IMR-90 (cell line): ENCODE data around the gene HINT3. TPM values are rescaled to one million over a fixed set of nuclear protein-coding genes. Genes with fewer than 3 reads are reported as not detected.

Experiments used
- ATAC-seq: fragments of 200-7000 bp; cut with Tn5 transposase; 2 replicates; pipeline ENCODE4 v1.9.1; 2020; ENCODE audit warnings: low read depth, mild to moderate bottlenecking, moderate library complexity
- BruUV-seq: library from RNA; stranded (reverse); fragments of 400-500 nt; replicated peaks from 2 replicates; lab custom pipeline; 2021; lab: Mats Ljungman, UMichigan
- CTCF ChIA-PET: fragments of 300-600 bp; formaldehyde crosslinking; extraction: SDS; loops from one replicate; lab custom pipeline; 2021; ENCODE audit warnings: antibody characterized with exemption; lab: Yijun Ruan, JAX
- POLR2A ChIA-PET: fragments of 300-600 bp; sonication (Branson Sonifier 250); formaldehyde crosslinking; loops from one replicate; lab custom pipeline; 2022; ENCODE audit warnings: antibody characterized with exemption; ENCODE audit not compliant: unreplicated experiment; lab: Charles Lee
- DNase-seq: peaks from one replicate; pipeline ENCODE4 v3.0.0; 2013
- H2AFZ ChIP-seq: replicated peaks from 2 replicates; pipeline ENCODE3; 2013; ENCODE audit warnings: low read length, mild to moderate bottlenecking; ENCODE audit not compliant: poor library complexity
- H2AK5ac ChIP-seq: 2 replicates; pipeline ENCODE4 v1.6.1; 2013; ENCODE audit warnings: low read depth, low read length, inconsistent platforms
- H2AK9ac ChIP-seq: replicated peaks from 2 replicates; pipeline ENCODE3; 2013; ENCODE audit warnings: mild to moderate bottlenecking, low read depth, low read length, moderate library complexity; ENCODE audit not compliant: poor library complexity
- H2BK120ac ChIP-seq: 2 replicates; pipeline ENCODE4 v1.6.1; 2013; ENCODE audit warnings: low read depth, low read length, inconsistent platforms
- H2BK15ac ChIP-seq: 3 replicates; pipeline ENCODE4 v1.6.1; 2013; ENCODE audit warnings: low read depth, low read length, inconsistent platforms
- H2BK20ac ChIP-seq: 2 replicates; pipeline ENCODE4 v1.6.1; 2013; ENCODE audit warnings: low read depth, mild to moderate bottlenecking, inconsistent platforms, low read length, moderate library complexity
- H2BK5ac ChIP-seq: 2 replicates; pipeline ENCODE4 v1.6.1; 2013; ENCODE audit warnings: mild to moderate bottlenecking, low read depth, low read length, inconsistent platforms; ENCODE audit not compliant: poor library complexity, severe bottlenecking
- H3K14ac ChIP-seq: replicated peaks from 2 replicates; pipeline ENCODE4 v1.6.1; 2013; ENCODE audit warnings: low read depth, low read length, inconsistent platforms
- H3K18ac ChIP-seq: 2 replicates; pipeline ENCODE4 v1.6.1; 2013; ENCODE audit warnings: low read depth, low read length, control low read depth
- H3K23ac ChIP-seq: 2 replicates; pipeline ENCODE4 v1.6.1; 2013; ENCODE audit warnings: low read depth, low read length, inconsistent platforms
- H3K27ac ChIP-seq: 2 replicates; pipeline ENCODE4 v1.5.1; 2013; ENCODE audit warnings: mild to moderate bottlenecking, control low read depth, low read length; ENCODE audit not compliant: insufficient read depth
- H3K27me3 ChIP-seq: 2 replicates; pipeline ENCODE4 v1.6.1; 2013; ENCODE audit warnings: low read length; ENCODE audit not compliant: control insufficient read depth, insufficient read depth
- H3K36me3 ChIP-seq: 2 replicates; pipeline ENCODE4 v1.6.1; 2013; ENCODE audit warnings: low read length, mixed read lengths; ENCODE audit not compliant: control insufficient read depth, insufficient read depth
- H3K4ac ChIP-seq: 2 replicates; pipeline ENCODE4 v1.6.1; 2013; ENCODE audit warnings: low read depth, low read length, inconsistent platforms
- H3K4me1 ChIP-seq: 2 replicates; pipeline ENCODE4 v1.6.1; 2013; ENCODE audit warnings: low read length, mixed read lengths; ENCODE audit not compliant: control insufficient read depth, insufficient read depth
- H3K4me2 ChIP-seq: 2 replicates; pipeline ENCODE4 v1.6.1; 2013; ENCODE audit warnings: low read depth, mild to moderate bottlenecking, control low read depth, low read length, moderate library complexity
- H3K4me3 ChIP-seq: 2 replicates; pipeline ENCODE4 v1.5.1; 2013; ENCODE audit warnings: low read depth, mild to moderate bottlenecking, control low read depth, low read length, moderate library complexity; ENCODE audit not compliant: insufficient read depth
- H3K56ac ChIP-seq: 2 replicates; pipeline ENCODE4 v1.6.1; 2013; ENCODE audit warnings: low read length, inconsistent platforms; ENCODE audit not compliant: insufficient read depth; ENCODE audit errors: extremely low read depth
- H3K79me1 ChIP-seq, 2 experiments: 2 replicates each; pipeline ENCODE4 v1.6.1; 2013; ENCODE audit warnings: low read length in 2 of 2, inconsistent platforms in 1 of 2, low read depth in 1 of 2
- H3K9ac ChIP-seq: 2 replicates; pipeline ENCODE4 v1.6.1; 2013; ENCODE audit warnings: low read depth, low read length, control low read depth
- H3K9me1 ChIP-seq: 2 replicates; pipeline ENCODE4 v1.6.1; 2013; ENCODE audit warnings: low read length, inconsistent platforms; ENCODE audit not compliant: insufficient read depth
- H3K9me3 ChIP-seq: 2 replicates; pipeline ENCODE4 v1.6.1; 2013; ENCODE audit warnings: low read length; ENCODE audit not compliant: control insufficient read depth, insufficient read depth
- H4K20me1 ChIP-seq: 2 replicates; pipeline ENCODE4 v1.6.1; 2013; ENCODE audit warnings: low read length, inconsistent platforms; ENCODE audit not compliant: insufficient read depth
- H4K5ac ChIP-seq: 2 replicates; pipeline ENCODE4 v1.6.1; 2013; ENCODE audit warnings: mild to moderate bottlenecking, low read depth, low read length, control low read depth
- H4K8ac ChIP-seq, 2 experiments: 2 replicates each; pipeline ENCODE4 v1.6.1; 2013; ENCODE audit warnings: low read depth in 2 of 2, low read length in 2 of 2, control low read depth in 1 of 2, inconsistent platforms in 1 of 2
- H4K91ac ChIP-seq: 2 replicates; pipeline ENCODE4 v1.6.1; 2013; ENCODE audit warnings: low read depth, low read length, inconsistent platforms; ENCODE audit not compliant: insufficient read depth
- BHLHE40 ChIP-seq: fragments of 150-350 bp; IDR thresholded peaks from 2 replicates; pipeline ENCODE4 v1.6.1; 2016; ENCODE audit warnings: mild to moderate bottlenecking, low read depth, low read length
- CEBPB ChIP-seq: IDR thresholded peaks from 2 replicates; pipeline ENCODE4 v1.6.1; 2012; ENCODE audit warnings: low read depth, low read length, improper control_type of control experiment
- CHD1 ChIP-seq: IDR thresholded peaks from 2 replicates; pipeline ENCODE4 v1.6.1; 2012; ENCODE audit warnings: low read depth, low read length, improper control_type of control experiment
- CTCF ChIP-seq: conservative IDR thresholded peaks from 2 replicates; pipeline ENCODE4 v1.5.1; 2012; ENCODE audit warnings: mild to moderate bottlenecking, low read depth, low read length, improper control_type of control experiment
- MAFK ChIP-seq: IDR thresholded peaks from 2 replicates; pipeline ENCODE4 v1.6.1; 2012; ENCODE audit warnings: low read depth, low read length, improper control_type of control experiment
- MAZ ChIP-seq: IDR thresholded peaks from 2 replicates; pipeline ENCODE4 v1.6.1; 2012; ENCODE audit warnings: low read depth, mild to moderate bottlenecking, low read length, improper control_type of control experiment, moderate library complexity, borderline replicate concordance
- MXI1 ChIP-seq: IDR thresholded peaks from 2 replicates; pipeline ENCODE4 v1.6.1; 2012; ENCODE audit warnings: low read depth, mild to moderate bottlenecking, low read length, moderate library complexity, borderline replicate concordance
- NFE2L2 ChIP-seq: fragments of 150-350 bp; IDR thresholded peaks from 2 replicates; pipeline ENCODE4 v1.6.1; 2016; ENCODE audit warnings: low read depth, mild to moderate bottlenecking, low read length
- RAD21 ChIP-seq: IDR thresholded peaks from 2 replicates; pipeline ENCODE4 v1.6.1; 2012; ENCODE audit warnings: low read length, improper control_type of control experiment
- RCOR1 ChIP-seq: IDR thresholded peaks from 2 replicates; pipeline ENCODE4 v1.6.1; 2012; ENCODE audit warnings: mild to moderate bottlenecking, low read length, improper control_type of control experiment; ENCODE audit not compliant: insufficient replicate concordance
- RFX5 ChIP-seq: IDR thresholded peaks from 2 replicates; pipeline ENCODE4 v1.8.0; 2012; ENCODE audit warnings: low read depth, mild to moderate bottlenecking, low read length, moderate library complexity
- USF2 ChIP-seq: fragments of 150-350 bp; IDR thresholded peaks from 2 replicates; pipeline ENCODE4 v1.6.1; 2017; ENCODE audit warnings: mild to moderate bottlenecking, antibody characterized with exemption, low read length, low read depth
- WGBS, 2 experiments: methylation state at CpG; one replicate each; pipeline versions ENCODE4 v1.1.5 to v1.1.7; 2013; ENCODE audit warnings: missing lambda C conversion rate in 2 of 2; ENCODE audit not compliant: insufficient read length in 1 of 2; ENCODE audit errors: extremely low coverage in 2 of 2; 5-methylcytosine and 5-hydroxymethylcytosine counted together
- dilution Hi-C: fragments of 300-500 bp; cut with HindIII; formaldehyde crosslinking; loops from one replicate; pipeline ENCODE4 v1.14.3; 2018; ENCODE audit warnings: low sequenced_read_pairs; ENCODE audit not compliant: unreplicated experiment
- in situ Hi-C: fragments of 300-500 bp; cut with MboI; formaldehyde crosslinking; loops from 3 replicates; pipeline ENCODE4 v1.14.3; 2019; ENCODE audit warnings: low sequenced_read_pairs, inconsistent platforms, mixed read lengths
- intact Hi-C: fragments of 100-400 bp; cut with micrococcal nuclease; formaldehyde crosslinking; loops from 2 replicates; pipeline ENCODE4 v1.10.0; 2022
- polyA plus RNA-seq, 3 experiments: library from polyadenylated mRNA; depleted of rRNA; stranded (reverse); fragments of >200 nt; gene quantifications; 2 replicates each; pipeline ENCODE4 v1.2.3, GENCODE V29; 2012; ENCODE audit warnings: low replicate concordance in 1 of 3
- total RNA-seq: library from RNA; depleted of rRNA; stranded (reverse); fragments of >200 nt; gene quantifications from 2 replicates; pipeline ENCODE4 v1.2.3, GENCODE V29; 2012

Gene HINT3
- total and polyA plus RNA-seq, 2 of the 4 experiments (the other 2 are of a cell fraction) = 3.4 to 6.5 TPM

- Histone ChIP-seq H3K4ac (no peak overlapping the region), H3K4me1 (no peaks in the 10 kb centered on the region), H2BK5ac (no peak overlapping the region), H3K4me2 (no peak overlapping the region), H2AK9ac (no peak overlapping the region), H2BK20ac (no peak overlapping the region), H3K9ac (no peak overlapping the region), H4K20me1 (0 out of 2 replicates have a peak, but pooled peaks cover 2% of the 10 kb centered on the region), H2BK120ac (no peak overlapping the region), H3K18ac (no peak overlapping the region), H2AK5ac (no peak overlapping the region), H2BK15ac (no peak overlapping the region), H3K23ac (no peak overlapping the region), H3K4me3 (no peak overlapping the region), H3K9me3 (no peaks in the 10 kb centered on the region), H3K14ac (no peak overlapping the region), H3K27ac (no peak overlapping the region), H3K27me3 (no peaks in the 10 kb centered on the region), H4K5ac (no peak overlapping the region), H3K79me1 (peaks cover 13 to 30% of the 10 kb centered on the region in 2 experiments; a peak in 3 of 4 replicates), H4K8ac (no peak overlapping the region), H3K9me1 (no peaks in the 10 kb centered on the region), H3K56ac (no peak overlapping the region), H3K36me3 (no peaks in the 10 kb centered on the region), H4K91ac (no peak overlapping the region), H2AFZ (no peak overlapping the region)
- WGBS, 2 experiments = no CpG with 5 or more reads among the region's 1 CpG
- no peak for DNase-seq
- no TSS peak for BruUV-seq
- TF ChIP-seq RAD21 (no peak), CEBPB (no peak), NFE2L2 (no peak), MXI1 (no peak), CTCF (no peak), CHD1 (no peak), BHLHE40 (no peak), MAFK (no peak), MAZ (no peak), RFX5 (no peak), USF2 (no peak), RCOR1 (no peak)
- dilution Hi-C loops (no loop called here), in situ Hi-C loops (no loop called here), intact Hi-C loops (loop anchor here (5.0 to 10.0 kb wide), 2 partner anchors 353 to 1276 kb away; partner anchors contain the start of genes CENPW and RNF146)
- ChIA-PET POLR2A (no interaction called here), CTCF (interaction anchor here (0.6 kb wide), 1 partner anchor 727 kb away, joined by 4 read pairs; no protein-coding TSS in a partner anchor)
- ATAC-seq = no peak
Observed at GRCh38 chr6:125991653-125992052, 35.1 kb downstream of the HINT3 start.
